ENCODE measurements around the gene ABI3BP. TPM values are rescaled to one million over a fixed set of nuclear protein-coding genes. Genes with fewer than 3 reads are reported as not detected.
A peak's percentile ranks its signal among the peaks of the same experiment; 100 is the strongest.

The ABI3BP gene
- total RNA-seq (2021) (0.18 to 0.74 TPM (median 0.39 TPM) in 3 replicates), Bru-seq, nascent RNA (percentile 2 among the genes with signal in this experiment)
- long read RNA-seq, experiment 1 = 0 reads
- long read RNA-seq, experiment 2 = 0 reads
- long read RNA-seq, experiment 3 = 0 reads

DNA sequence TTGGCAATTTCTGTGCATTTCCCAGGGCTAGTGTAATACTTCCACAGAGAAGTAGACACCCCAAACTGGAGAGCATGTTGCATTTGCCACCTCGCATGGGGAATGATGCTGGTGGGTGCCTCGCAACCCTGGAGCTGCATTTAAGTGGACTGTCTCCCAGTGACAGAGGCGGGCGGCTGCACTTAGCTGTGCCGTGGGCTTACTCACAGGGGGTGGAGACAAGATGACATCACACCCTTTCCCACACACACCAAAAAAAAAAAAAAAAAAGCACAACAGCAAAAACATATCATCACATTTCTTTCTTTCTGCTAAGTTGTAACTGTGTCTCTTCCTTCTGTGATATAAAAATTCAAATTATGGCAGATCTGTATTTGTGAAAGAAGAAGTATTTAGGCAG lies at the start of gene ABI3BP:
Gene ABI3BP (minus strand): TSS at position 113 of the 400 bp plus-strand sequence. CDS start 37 bp downstream, at position 76.
- H3K4me1 Mint-ChIP-seq = no peaks in the 10 kb centered on the region; the same call in 1 of the 2 replicates
- no peak within 1 kb of the TSS for H3K27ac Mint-ChIP-seq
- no peaks in the 10 kb centered on the region for H3K9me3 Mint-ChIP-seq
- peak; percentile 16 for DNase-seq (ENCODE audit: low spot score)
- TF ChIP-seq, protein P1, sequence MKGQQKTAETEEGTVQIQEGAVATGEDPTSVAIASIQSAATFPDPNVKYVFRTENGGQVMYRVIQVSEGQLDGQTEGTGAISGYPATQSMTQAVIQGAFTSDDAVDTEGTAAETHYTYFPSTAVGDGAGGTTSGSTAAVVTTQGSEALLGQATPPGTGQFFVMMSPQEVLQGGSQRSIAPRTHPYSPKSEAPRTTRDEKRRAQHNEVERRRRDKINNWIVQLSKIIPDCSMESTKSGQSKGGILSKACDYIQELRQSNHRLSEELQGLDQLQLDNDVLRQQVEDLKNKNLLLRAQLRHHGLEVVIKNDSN (CRISPR knock-in tag; IDR thresholded peaks at IDR 0.05) = no peak
- POLR2A ChIA-PET = no interaction called here
- no peak for ATAC-seq
- no peaks in the 10 kb centered on the region for H3K27me3 Mint-ChIP-seq (ENCODE audit: low read depth)
- CTCF ChIA-PET = interaction anchor here (0.5 to 1.2 kb wide), 3 partner anchors 11 to 138 kb away, joined by 3 to 4 read pairs (median 3); no protein-coding TSS in a partner anchor
- no peak within 1 kb of the TSS for H3K4me3 Mint-ChIP-seq
- no peaks in the 10 kb centered on the region for H3K36me3 Mint-ChIP-seq

DNA sequence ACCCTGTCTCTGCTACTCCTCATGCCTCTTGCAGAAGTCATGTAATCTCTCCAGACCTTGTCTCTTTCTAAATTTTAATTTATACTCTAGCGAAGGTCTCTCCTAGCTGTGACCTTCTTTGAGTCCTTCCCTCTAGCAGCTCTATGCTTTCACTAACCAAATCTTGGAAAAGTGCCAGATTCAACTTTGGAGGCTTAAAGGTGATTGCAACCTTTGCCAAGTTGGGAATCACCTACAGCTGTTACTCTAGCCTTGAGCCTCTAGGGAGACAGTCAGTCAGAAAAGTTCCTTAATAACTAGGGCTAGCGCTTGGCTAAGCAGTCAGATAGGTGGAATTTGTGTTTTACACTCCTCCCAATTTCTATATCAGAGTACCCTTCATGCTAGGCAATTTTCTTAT lies 46.1 kb upstream of the ABI3BP start:
- H3K27ac Mint-ChIP-seq = no peak overlapping the region
- ChIA-PET POLR2A (no interaction called here), CTCF (no interaction called here)
- TF ChIP-seq ZNF263 (CRISPR knock-in tag; IDR thresholded peaks at IDR 0.05; ENCODE audit: low read depth) (no peak), SOX15 (CRISPR knock-in tag; IDR thresholded peaks at IDR 0.05) (no peak), TEAD1 (CRISPR knock-in tag; IDR thresholded peaks at IDR 0.05) (no peak), CREB1 (CRISPR knock-in tag; IDR thresholded peaks at IDR 0.05) (no peak), ZNF425 (CRISPR knock-in tag; conservative IDR thresholded peaks at IDR 0.05) (no peak), IRF1 (CRISPR knock-in tag; IDR thresholded peaks at IDR 0.05) (no peak), GABPB1 (CRISPR knock-in tag; IDR thresholded peaks at IDR 0.05) (no peak), FOXK1 (CRISPR knock-in tag; IDR thresholded peaks at IDR 0.05) (no peak), STAT6 (CRISPR knock-in tag; conservative IDR thresholded peaks at IDR 0.05; ENCODE audit: low read depth) (no peak), NFYB (CRISPR knock-in tag; conservative IDR thresholded peaks at IDR 0.05; ENCODE audit: low read depth) (no peak), EMX1 (CRISPR knock-in tag; IDR thresholded peaks at IDR 0.05) (no peak), ZNF121 (CRISPR knock-in tag; IDR thresholded peaks at IDR 0.05) (no peak), JAZF1 (CRISPR knock-in tag; IDR thresholded peaks at IDR 0.05) (no peak), RORB (CRISPR knock-in tag; IDR thresholded peaks at IDR 0.05) (no peak)
- TF ChIP-seq, protein P2, sequence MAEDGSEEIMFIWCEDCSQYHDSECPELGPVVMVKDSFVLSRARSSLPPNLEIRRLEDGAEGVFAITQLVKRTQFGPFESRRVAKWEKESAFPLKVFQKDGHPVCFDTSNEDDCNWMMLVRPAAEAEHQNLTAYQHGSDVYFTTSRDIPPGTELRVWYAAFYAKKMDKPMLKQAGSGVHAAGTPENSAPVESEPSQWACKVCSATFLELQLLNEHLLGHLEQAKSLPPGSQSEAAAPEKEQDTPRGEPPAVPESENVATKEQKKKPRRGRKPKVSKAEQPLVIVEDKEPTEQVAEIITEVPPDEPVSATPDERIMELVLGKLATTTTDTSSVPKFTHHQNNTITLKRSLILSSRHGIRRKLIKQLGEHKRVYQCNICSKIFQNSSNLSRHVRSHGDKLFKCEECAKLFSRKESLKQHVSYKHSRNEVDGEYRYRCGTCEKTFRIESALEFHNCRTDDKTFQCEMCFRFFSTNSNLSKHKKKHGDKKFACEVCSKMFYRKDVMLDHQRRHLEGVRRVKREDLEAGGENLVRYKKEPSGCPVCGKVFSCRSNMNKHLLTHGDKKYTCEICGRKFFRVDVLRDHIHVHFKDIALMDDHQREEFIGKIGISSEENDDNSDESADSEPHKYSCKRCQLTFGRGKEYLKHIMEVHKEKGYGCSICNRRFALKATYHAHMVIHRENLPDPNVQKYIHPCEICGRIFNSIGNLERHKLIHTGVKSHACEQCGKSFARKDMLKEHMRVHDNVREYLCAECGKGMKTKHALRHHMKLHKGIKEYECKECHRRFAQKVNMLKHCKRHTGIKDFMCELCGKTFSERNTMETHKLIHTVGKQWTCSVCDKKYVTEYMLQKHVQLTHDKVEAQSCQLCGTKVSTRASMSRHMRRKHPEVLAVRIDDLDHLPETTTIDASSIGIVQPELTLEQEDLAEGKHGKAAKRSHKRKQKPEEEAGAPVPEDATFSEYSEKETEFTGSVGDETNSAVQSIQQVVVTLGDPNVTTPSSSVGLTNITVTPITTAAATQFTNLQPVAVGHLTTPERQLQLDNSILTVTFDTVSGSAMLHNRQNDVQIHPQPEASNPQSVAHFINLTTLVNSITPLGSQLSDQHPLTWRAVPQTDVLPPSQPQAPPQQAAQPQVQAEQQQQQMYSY (CRISPR knock-in tag; IDR thresholded peaks at IDR 0.05) = no peak
- H3K36me3 Mint-ChIP-seq = peaks cover 7% of the 10 kb centered on the region
- no peak for ATAC-seq
- DNase-seq (ENCODE audit: low spot score) = no peak
- no peaks in the 10 kb centered on the region for H3K27me3 Mint-ChIP-seq (ENCODE audit: low read depth)
- H3K4me1 Mint-ChIP-seq = peaks cover 22% of the 10 kb centered on the region
- H3K4me3 Mint-ChIP-seq = no peak overlapping the region
- peaks cover 17% of the 10 kb centered on the region for H3K9me3 Mint-ChIP-seq
